Measurements from ENCODE around the gene PMAIP1.

PMAIP1 gene

DNA sequence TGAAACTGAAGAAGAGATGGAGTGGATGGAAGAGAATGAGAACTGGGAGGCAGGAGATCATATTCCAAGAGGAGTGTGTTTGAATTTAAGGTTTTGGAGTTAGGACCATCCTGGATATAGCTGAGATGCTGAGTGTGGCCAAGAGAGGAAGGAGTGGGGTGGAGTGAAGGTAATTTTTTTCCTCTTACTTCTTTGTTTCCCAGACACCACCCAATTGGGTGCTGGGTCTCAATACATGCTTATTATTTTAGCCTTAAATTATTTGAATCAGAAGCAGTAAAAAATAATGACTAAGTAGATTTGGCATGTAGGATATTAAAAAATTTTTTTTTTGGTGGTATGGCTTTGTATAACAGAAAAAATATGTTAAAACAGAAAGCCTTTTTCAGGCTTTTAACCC, 39.3 kb downstream of the PMAIP1 start:
- TF ChIP-seq, protein P1, sequence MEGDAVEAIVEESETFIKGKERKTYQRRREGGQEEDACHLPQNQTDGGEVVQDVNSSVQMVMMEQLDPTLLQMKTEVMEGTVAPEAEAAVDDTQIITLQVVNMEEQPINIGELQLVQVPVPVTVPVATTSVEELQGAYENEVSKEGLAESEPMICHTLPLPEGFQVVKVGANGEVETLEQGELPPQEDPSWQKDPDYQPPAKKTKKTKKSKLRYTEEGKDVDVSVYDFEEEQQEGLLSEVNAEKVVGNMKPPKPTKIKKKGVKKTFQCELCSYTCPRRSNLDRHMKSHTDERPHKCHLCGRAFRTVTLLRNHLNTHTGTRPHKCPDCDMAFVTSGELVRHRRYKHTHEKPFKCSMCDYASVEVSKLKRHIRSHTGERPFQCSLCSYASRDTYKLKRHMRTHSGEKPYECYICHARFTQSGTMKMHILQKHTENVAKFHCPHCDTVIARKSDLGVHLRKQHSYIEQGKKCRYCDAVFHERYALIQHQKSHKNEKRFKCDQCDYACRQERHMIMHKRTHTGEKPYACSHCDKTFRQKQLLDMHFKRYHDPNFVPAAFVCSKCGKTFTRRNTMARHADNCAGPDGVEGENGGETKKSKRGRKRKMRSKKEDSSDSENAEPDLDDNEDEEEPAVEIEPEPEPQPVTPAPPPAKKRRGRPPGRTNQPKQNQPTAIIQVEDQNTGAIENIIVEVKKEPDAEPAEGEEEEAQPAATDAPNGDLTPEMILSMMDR (conservative IDR thresholded peaks at IDR 0.05; ENCODE audit: low read depth), result no peak
- no peak for DNase-seq (ENCODE audit: low spot score)
- ChIA-PET CTCF (no interaction called here), POLR2A (ENCODE audit: low non-redundant PET) (no interaction called here)
- no peak overlapping the region for H3K27ac ChIP-seq

DNA sequence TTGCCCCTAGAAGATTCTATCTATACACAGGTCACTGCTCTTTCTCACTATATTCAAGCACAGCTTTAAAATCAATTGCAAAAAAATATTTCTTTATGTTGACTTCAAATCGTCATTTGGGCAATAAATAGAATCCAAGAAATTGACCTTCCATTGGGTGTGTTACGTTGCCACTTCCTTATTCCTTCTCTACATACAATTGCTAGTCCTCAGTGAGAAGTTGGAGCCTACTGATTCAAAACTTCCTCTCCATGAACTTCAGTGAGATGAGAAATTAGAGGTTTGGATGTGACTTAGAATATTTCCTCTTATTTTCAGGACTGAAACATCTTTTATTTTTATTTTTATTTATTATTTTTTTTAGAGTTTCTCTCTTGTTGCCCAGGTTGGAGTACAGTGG, 40.3 kb downstream of the PMAIP1 start:
- POLR2A ChIA-PET (ENCODE audit: low non-redundant PET), result no interaction called here
- TF ChIP-seq, protein P1 (conservative IDR thresholded peaks at IDR 0.05; ENCODE audit: low read depth), result no peak
- H3K27ac ChIP-seq, result no peak overlapping the region
- no peak for DNase-seq (ENCODE audit: low spot score)
- CTCF ChIA-PET, result interaction anchor here (0.6 kb wide), 2 partner anchors 10 to 609 kb away, joined by 3 to 6 read pairs; no protein-coding TSS in a partner anchor

DNA sequence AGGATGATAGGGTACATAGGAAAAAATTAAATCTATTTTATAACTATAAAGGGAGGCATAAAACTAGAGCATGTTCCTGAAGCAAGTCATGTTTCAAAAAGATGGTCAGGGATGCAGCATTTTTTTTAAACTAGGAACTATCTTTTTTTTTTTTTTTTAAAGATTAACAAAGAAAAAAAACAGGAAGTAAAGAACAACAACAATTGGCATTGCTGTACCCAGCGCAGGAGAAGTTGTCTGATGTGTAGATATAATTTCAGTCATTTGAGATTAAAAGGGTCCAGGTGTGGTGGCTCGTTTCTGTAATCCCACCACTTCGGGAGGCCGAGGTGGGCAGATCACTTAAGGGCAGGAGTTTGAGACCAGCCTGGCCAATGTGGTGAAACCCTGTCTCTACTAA, 41.5 kb downstream of the PMAIP1 start:
- POLR2A ChIA-PET (ENCODE audit: low non-redundant PET), result no interaction called here
- H3K27ac ChIP-seq, result no peak overlapping the region
- CTCF ChIA-PET, result interaction anchor here (0.7 kb wide), 1 partner anchor 1594 kb away, joined by 4 read pairs; no protein-coding TSS in a partner anchor
- DNase-seq (ENCODE audit: low spot score), result no peak
- TF ChIP-seq, protein P1 (conservative IDR thresholded peaks at IDR 0.05; ENCODE audit: low read depth), result no peak

DNA sequence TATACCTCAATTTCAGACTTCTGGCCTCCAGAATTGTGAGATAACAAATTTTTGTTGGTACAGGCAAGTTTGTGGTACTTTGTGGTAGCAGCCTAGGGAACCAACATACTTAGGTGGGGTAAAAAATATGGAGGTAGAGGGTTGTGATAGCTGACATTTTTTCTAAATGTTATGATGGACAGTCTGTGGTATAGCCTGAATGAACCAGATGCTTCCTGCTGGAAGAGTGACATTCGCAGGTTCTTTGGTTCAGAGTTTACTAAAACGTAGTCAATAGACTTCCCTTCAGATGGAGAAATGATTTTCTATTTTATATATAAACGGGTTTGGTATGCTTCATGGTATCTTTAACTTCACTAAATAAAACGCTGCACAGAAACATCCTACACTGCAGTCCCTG, 42.8 kb downstream of the PMAIP1 start:
- POLR2A ChIA-PET (ENCODE audit: low non-redundant PET), result no interaction called here
- DNase-seq (ENCODE audit: low spot score), result no peak
- TF ChIP-seq, protein P1 (conservative IDR thresholded peaks at IDR 0.05; ENCODE audit: low read depth), result no peak
- H3K27ac ChIP-seq, result no peak overlapping the region
- CTCF ChIA-PET, result no interaction called here

DNA sequence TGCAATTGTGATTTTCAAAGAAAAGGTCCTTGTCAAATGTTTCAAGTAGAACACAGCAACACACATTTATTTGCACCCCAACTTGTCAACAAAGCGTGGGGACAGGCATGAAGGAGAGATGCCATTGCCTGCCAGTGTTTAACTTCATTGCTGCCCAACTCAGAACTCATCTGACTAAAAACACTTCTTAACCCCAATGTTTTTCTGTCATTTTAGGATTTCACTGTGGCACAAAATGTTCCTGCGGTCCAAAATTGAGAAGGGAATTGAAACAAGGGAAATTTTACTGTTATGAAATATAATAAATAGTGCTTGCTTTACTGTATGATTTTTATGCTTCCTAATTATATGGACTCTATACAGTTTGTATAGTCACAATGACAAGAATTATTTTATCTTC, 45.7 kb downstream of the PMAIP1 start:
- CTCF ChIA-PET, result no interaction called here
- DNase-seq (ENCODE audit: low spot score), result no peak
- POLR2A ChIA-PET (ENCODE audit: low non-redundant PET), result no interaction called here
- H3K27ac ChIP-seq, result no peak overlapping the region
- TF ChIP-seq, protein P1 (conservative IDR thresholded peaks at IDR 0.05; ENCODE audit: low read depth), result no peak

DNA sequence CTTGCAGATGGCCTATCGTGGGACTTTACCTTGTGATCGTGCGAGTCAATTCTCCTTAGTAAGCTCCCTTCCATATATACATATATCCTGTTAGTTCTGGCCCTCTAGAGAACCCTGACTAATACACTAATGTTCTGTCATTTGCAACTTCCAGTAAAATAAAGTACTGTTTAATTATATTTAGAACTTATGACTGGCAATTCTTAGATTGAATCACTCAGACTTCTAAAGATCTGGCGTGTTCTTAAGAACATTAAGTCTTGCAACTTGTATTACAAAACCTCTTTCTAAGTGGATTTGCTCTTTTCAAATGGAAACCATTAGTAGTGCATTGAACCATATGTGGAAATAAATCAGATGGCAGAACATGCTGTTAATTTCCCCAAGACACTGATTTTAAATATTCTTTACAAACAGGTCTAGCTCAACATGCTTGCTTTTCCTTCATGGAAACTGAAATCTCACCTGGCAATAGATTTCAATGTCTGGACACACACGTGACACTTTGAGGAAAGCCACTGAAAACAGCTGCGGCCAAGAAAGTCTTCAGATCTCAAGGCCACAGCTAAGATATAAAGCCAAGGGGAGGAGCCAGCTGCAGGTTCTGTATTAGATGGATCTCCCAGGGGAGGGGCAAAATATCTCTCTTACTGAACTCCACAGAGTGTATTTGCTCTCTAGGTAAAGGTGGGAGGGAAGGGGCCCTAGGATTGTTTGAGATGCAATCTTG, 50.6 kb downstream of the PMAIP1 start:
- POLR2A ChIA-PET (ENCODE audit: low non-redundant PET), result no interaction called here
- CTCF ChIA-PET, result interaction anchor here (0.7 kb wide), 1 partner anchor 11 kb away, joined by 6 read pairs; no protein-coding TSS in a partner anchor
- H3K27ac ChIP-seq, result peak overlapping the region; percentile 52
- no peak for DNase-seq (ENCODE audit: low spot score)
- TF ChIP-seq, protein P1 (conservative IDR thresholded peaks at IDR 0.05; ENCODE audit: low read depth), result no peak

Measured in RWPE1 (cell line).